Hepatocyte (in vitro differentiated cells): Measurements from ENCODE around the gene FOXD4L6. TPM values are rescaled to one million over a fixed set of nuclear protein-coding genes. Genes with fewer than 3 reads are reported as not detected.
"Not testable (repeated sequence)": the region's sequence is repeated elsewhere in the genome, so short reads cannot be mapped to it uniquely, and the experiment has no call there.

ENCODE experiments used
- DNase-seq: peaks from one replicate; pipeline ENCODE4 v3.0.0-alpha.2; 2016; ENCODE audit warnings: low spot score
- H2AFZ ChIP-seq: fragments of 200-600 bp; sonication (generic); 2 replicates; pipeline ENCODE4 v1.6.0; 2016; ENCODE audit warnings: antibody characterized with exemption, mild to moderate bottlenecking
- H3K27ac ChIP-seq: fragments of 200-600 bp; sonication (generic); 2 replicates; pipeline ENCODE4 v1.5.1; 2016; ENCODE audit warnings: mild to moderate bottlenecking
- H3K27me3 ChIP-seq: fragments of 200-600 bp; sonication (generic); 2 replicates; pipeline ENCODE4 v1.6.1; 2016
- H3K36me3 ChIP-seq: fragments of 200-600 bp; sonication (generic); replicated peaks from 2 replicates; pipeline ENCODE4 v1.5.1; 2016; ENCODE audit warnings: low read depth; ENCODE audit not compliant: insufficient read depth
- H3K4me1 ChIP-seq: fragments of 200-600 bp; sonication (generic); 2 replicates; pipeline ENCODE4 v1.5.1; 2016; ENCODE audit warnings: mild to moderate bottlenecking, moderate library complexity; ENCODE audit not compliant: insufficient read depth
- H3K4me2 ChIP-seq: fragments of 200-600 bp; sonication (generic); 2 replicates; pipeline ENCODE4 v1.6.0; 2016
- H3K4me3 ChIP-seq: fragments of 200-600 bp; sonication (generic); 2 replicates; pipeline ENCODE4 v1.5.1; 2016; ENCODE audit warnings: mild to moderate bottlenecking
- H3K79me2 ChIP-seq: fragments of 200-600 bp; sonication (generic); 2 replicates; pipeline ENCODE4 v1.6.0; 2017; ENCODE audit warnings: mild to moderate bottlenecking
- H3K9me2 ChIP-seq: fragments of 200-600 bp; sonication (generic); replicated peaks from 2 replicates; pipeline ENCODE4 v1.6.0; 2017; ENCODE audit warnings: mild to moderate bottlenecking; ENCODE audit not compliant: insufficient read depth
- H3K9me3 ChIP-seq: fragments of 200-600 bp; sonication (generic); 2 replicates; pipeline ENCODE4 v1.5.1; 2016; ENCODE audit warnings: low read depth, mild to moderate bottlenecking
- H4K20me1 ChIP-seq: fragments of 200-600 bp; sonication (generic); 2 replicates; pipeline ENCODE4 v1.6.0; 2016; ENCODE audit warnings: mild to moderate bottlenecking; ENCODE audit not compliant: insufficient read depth, poor library complexity, severe bottlenecking
- EZH2phosphoT487 ChIP-seq: fragments of 200-600 bp; sonication (generic); IDR thresholded peaks from one replicate; pipeline ENCODE4 v1.6.1; 2018; ENCODE audit warnings: antibody characterized with exemption, mild to moderate bottlenecking, low read depth, moderate library complexity; ENCODE audit not compliant: unreplicated experiment, severe bottlenecking
- WGBS: methylation state at CpG from one replicate; pipeline ENCODE4 v1.1.6; 2016; ENCODE audit warnings: low lambda C conversion rate; ENCODE audit errors: missing lambda C conversion rate; 5-methylcytosine and 5-hydroxymethylcytosine counted together
- polyA plus RNA-seq: library from polyadenylated mRNA; unstranded; fragments of >200 nt; fragmentation: Nextera tagmentation; extraction: Ambion mirVana; gene quantifications from 2 replicates; pipeline ENCODE4 v1.2.1, GENCODE V29; 2016
- total RNA-seq: library from RNA; depleted of rRNA; stranded (reverse); fragments of >200 nt; gene quantifications from 2 replicates; pipeline ENCODE4 v1.2.3, GENCODE V29; 2014

Gene FOXD4L6
- total RNA-seq (not detected in 2 replicates), polyA plus RNA-seq (not detected in 2 replicates)

- not testable (repeated sequence) for H3K4me1 ChIP-seq, H2AFZ ChIP-seq, H3K9me2 ChIP-seq, H3K4me3 ChIP-seq, DNase-seq, H3K4me2 ChIP-seq, H4K20me1 ChIP-seq, H3K27me3 ChIP-seq, H3K27ac ChIP-seq, H3K36me3 ChIP-seq, H3K79me2 ChIP-seq, H3K9me3 ChIP-seq
- WGBS = 60% methylated on average over 1 of the region's 15 CpGs
Observed at GRCh38 chr9:41128581-41128980, at the start of gene FOXD4L6. Gene FOXD4L6, minus strand, starts transcription at chr9:41128681. Its CDS starts 298 bp downstream, at chr9:41128383.

- not testable (repeated sequence) for H3K79me2 ChIP-seq, H2AFZ ChIP-seq, H3K27ac ChIP-seq, H3K4me2 ChIP-seq, H3K4me1 ChIP-seq, H3K27me3 ChIP-seq, H4K20me1 ChIP-seq, H3K9me2 ChIP-seq, H3K9me3 ChIP-seq, H3K36me3 ChIP-seq, H3K4me3 ChIP-seq
- 76% methylated on average over 4 of the region's 4 CpGs for WGBS
- peak; percentile 6 for DNase-seq
Observed at GRCh38 chr9:41174994-41175393, 46.5 kb upstream of the FOXD4L6 start.

- WGBS = 75% methylated on average over 14 of the region's 18 CpGs
- H3K4me1 ChIP-seq, H3K9me3 ChIP-seq: not testable (repeated sequence)
Observed at GRCh38 chr9:41150116-41150515, 21.6 kb upstream of the FOXD4L6 start.

GRCh38 chr9:41141878-41142277 is 13.4 kb upstream of the FOXD4L6 start:
- WGBS = 82% methylated on average over 2 of the region's 2 CpGs
- H3K36me3 ChIP-seq, H3K79me2 ChIP-seq, DNase-seq, H3K27ac ChIP-seq, H3K4me1 ChIP-seq, H4K20me1 ChIP-seq, H2AFZ ChIP-seq, H3K27me3 ChIP-seq, H3K4me3 ChIP-seq, H3K9me2 ChIP-seq, H3K4me2 ChIP-seq, H3K9me3 ChIP-seq: not testable (repeated sequence)

More at GRCh38 chr9:41150116-41150515, 21.6 kb upstream of the FOXD4L6 start:
- not testable (repeated sequence) for H3K27me3 ChIP-seq, H3K4me2 ChIP-seq, H4K20me1 ChIP-seq, H2AFZ ChIP-seq, H3K9me2 ChIP-seq, H3K4me3 ChIP-seq, H3K36me3 ChIP-seq, H3K79me2 ChIP-seq, H3K27ac ChIP-seq, DNase-seq

GRCh38 chr9:41126746-41127446 is 1.6 kb downstream of the FOXD4L6 start:
- not testable (repeated sequence) for H3K4me3 ChIP-seq, H4K20me1 ChIP-seq, H3K79me2 ChIP-seq, DNase-seq, H3K36me3 ChIP-seq, H2AFZ ChIP-seq, H3K4me2 ChIP-seq, H3K9me2 ChIP-seq, H3K9me3 ChIP-seq, H3K4me1 ChIP-seq, H3K27ac ChIP-seq, H3K27me3 ChIP-seq
- 2% methylated on average over 10 of the region's 45 CpGs for WGBS

GRCh38 chr9:41125936-41126335 is 2.5 kb downstream of the FOXD4L6 start:
- not testable (repeated sequence) for H3K9me2 ChIP-seq

GRCh38 chr9:41125109-41125658 is 3.3 kb downstream of the FOXD4L6 start:
- not testable (repeated sequence) for H3K9me3 ChIP-seq, H3K4me1 ChIP-seq, H3K27me3 ChIP-seq, H3K79me2 ChIP-seq, H3K36me3 ChIP-seq, H3K4me3 ChIP-seq, H3K27ac ChIP-seq, H3K4me2 ChIP-seq, H3K9me2 ChIP-seq, DNase-seq, H2AFZ ChIP-seq, H4K20me1 ChIP-seq
- no CpG with 5 or more reads among the region's 21 CpGs for WGBS

More at GRCh38 chr9:41125936-41126335, 2.5 kb downstream of the FOXD4L6 start:
- not testable (repeated sequence) for H3K27ac ChIP-seq, DNase-seq, H2AFZ ChIP-seq, H3K9me3 ChIP-seq, H3K36me3 ChIP-seq, H3K4me1 ChIP-seq, H3K27me3 ChIP-seq, H3K79me2 ChIP-seq, H3K4me3 ChIP-seq, H4K20me1 ChIP-seq, H3K4me2 ChIP-seq
- 29% methylated on average over 3 of the region's 3 CpGs for WGBS
- peak; percentile 50 for TF ChIP-seq EZH2phosphoT487

GRCh38 chr9:41124250-41125108 is 4.0 kb downstream of the FOXD4L6 start:
- not testable (repeated sequence) for H3K27me3 ChIP-seq, H3K4me1 ChIP-seq, H3K4me2 ChIP-seq, DNase-seq, H2AFZ ChIP-seq, H3K27ac ChIP-seq, H3K4me3 ChIP-seq, H4K20me1 ChIP-seq, H3K79me2 ChIP-seq, H3K36me3 ChIP-seq, H3K9me2 ChIP-seq, H3K9me3 ChIP-seq
- WGBS = 6% methylated on average over 23 of the region's 52 CpGs
